ENCODE results near the gene NFRKB. TPM values are rescaled to one million over a fixed set of nuclear protein-coding genes. Genes with fewer than 3 reads are reported as not detected.

The NFRKB gene
- total RNA-seq, 3 donors from 2014 or later = 30.2 to 45.2 (median 44.2) TPM

- Histone ChIP-seq H3K4me1 (peaks cover 0 to 5% of the 10 kb centered on the region in 2 donors), H3K36me3 (peaks cover 11% of the 10 kb centered on the region), H3K27me3 (no peaks in the 10 kb centered on the region), H3K4me3 (no peak overlapping the region), H3K9me3 (no peaks in the 10 kb centered on the region), H3K27ac (peak overlapping the region in 1 of 2 donors; percentile 68)
- TF ChIP-seq POLR2A (IDR thresholded peaks at IDR 0.05) (no peak), POLR2AphosphoS5 (IDR thresholded peaks at IDR 0.05) (no peak)
- TF ChIP-seq, protein P1, sequence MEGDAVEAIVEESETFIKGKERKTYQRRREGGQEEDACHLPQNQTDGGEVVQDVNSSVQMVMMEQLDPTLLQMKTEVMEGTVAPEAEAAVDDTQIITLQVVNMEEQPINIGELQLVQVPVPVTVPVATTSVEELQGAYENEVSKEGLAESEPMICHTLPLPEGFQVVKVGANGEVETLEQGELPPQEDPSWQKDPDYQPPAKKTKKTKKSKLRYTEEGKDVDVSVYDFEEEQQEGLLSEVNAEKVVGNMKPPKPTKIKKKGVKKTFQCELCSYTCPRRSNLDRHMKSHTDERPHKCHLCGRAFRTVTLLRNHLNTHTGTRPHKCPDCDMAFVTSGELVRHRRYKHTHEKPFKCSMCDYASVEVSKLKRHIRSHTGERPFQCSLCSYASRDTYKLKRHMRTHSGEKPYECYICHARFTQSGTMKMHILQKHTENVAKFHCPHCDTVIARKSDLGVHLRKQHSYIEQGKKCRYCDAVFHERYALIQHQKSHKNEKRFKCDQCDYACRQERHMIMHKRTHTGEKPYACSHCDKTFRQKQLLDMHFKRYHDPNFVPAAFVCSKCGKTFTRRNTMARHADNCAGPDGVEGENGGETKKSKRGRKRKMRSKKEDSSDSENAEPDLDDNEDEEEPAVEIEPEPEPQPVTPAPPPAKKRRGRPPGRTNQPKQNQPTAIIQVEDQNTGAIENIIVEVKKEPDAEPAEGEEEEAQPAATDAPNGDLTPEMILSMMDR (IDR thresholded peaks at IDR 0.05) = no peak
- no peak for DNase-seq (ENCODE audit: low spot score in 2 of 2)
- intact Hi-C loops (cut with DNase I; ENCODE audit: low total_unique reads) = no loop called here
These were observed 29.7 kb downstream of the NFRKB start for GRCh38 chr11:129865701-129866100.

DNA sequence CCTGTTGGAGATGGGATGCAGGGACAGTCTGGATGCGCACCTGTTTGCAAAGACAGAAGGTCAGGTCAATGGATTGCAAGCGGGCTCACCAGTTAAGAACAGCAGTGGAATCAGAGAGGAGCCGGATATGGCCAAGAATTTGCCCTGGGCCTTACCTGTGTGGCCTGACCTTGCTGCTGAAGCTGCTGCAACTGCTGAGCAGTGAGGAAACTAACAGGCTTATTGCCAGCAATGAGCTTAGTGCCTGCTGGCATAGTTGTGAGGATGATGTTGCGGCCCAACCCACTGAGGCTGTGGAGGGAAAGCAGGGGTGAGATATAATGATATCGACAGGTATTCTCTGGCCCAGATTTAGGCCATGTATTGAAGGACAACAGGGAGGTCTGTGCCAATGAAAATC, 30.6 kb downstream of the NFRKB start:
- Histone ChIP-seq H3K27me3 (no peaks in the 10 kb centered on the region), H3K27ac (peak overlapping the region; percentile 51 to 68), H3K36me3 (peaks cover 7% of the 10 kb centered on the region), H3K4me1 (peaks cover 0 to 5% of the 10 kb centered on the region in 2 donors), H3K4me3 (no peak overlapping the region), H3K9me3 (no peaks in the 10 kb centered on the region)
- TF ChIP-seq POLR2AphosphoS5 (IDR thresholded peaks at IDR 0.05) = peak in 1 of 3 donors; percentile 17
- no peak for TF ChIP-seq POLR2A (IDR thresholded peaks at IDR 0.05)
- intact Hi-C loops (cut with DNase I; ENCODE audit: low total_unique reads) = no loop called here
- DNase-seq (ENCODE audit: low spot score in 2 of 2) = peak; percentile 63 to 66

DNA sequence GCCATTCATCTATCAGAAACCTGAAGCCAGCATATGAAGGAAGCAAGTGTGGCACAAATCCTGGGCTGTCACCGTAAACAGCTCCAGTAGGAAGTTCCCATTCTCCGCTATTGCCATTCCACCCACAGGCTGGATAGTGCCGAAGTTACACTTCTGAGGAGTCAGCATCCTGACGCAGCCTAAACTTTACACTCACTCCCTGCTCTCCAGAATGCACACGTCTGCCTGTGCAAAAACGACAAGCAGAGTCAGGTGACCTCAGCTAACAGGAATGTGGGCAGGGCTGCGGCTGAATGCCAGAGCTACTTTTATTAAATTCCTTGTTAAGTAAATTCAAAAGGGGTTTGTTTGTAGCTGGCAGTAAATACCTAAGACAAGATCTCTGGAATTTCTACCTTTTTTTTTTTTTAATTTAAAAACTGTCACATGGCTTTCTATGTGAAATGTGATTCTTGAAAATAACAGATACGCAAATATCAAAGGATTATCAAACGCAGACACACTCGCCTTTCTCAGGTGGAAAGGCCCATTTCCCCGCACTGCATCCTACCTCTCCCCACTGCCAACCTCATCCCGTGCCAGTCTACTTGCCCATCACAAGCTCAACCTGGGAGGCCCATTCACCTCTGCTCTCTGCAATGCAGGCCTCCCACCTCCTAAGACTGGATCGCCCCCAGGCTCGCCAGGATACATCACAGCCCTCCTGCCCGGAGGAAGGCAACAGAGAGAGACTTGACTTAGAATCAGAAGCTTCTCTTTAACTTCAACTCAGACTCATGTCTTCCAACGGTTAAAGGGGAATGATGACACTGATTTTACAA, 33.5 kb downstream of the NFRKB start:
- peaks cover 0 to 5% of the 10 kb centered on the region in 2 donors for H3K4me1 ChIP-seq
- H3K4me3 ChIP-seq = no peak overlapping the region
- no peaks in the 10 kb centered on the region for H3K36me3 ChIP-seq

GRCh38 chr11:129856036-129856435, 39.3 kb downstream of the NFRKB start:
- H3K27me3 ChIP-seq = no peaks in the 10 kb centered on the region
- no peak for DNase-seq (ENCODE audit: low spot score in 2 of 2)
- peak overlapping the region in 1 of 2 donors; percentile 89 for H3K27ac ChIP-seq
- no peaks in the 10 kb centered on the region for H3K9me3 ChIP-seq
- H3K4me3 ChIP-seq = no peak overlapping the region
- no peak for TF ChIP-seq POLR2A (IDR thresholded peaks at IDR 0.05)
- no peak for TF ChIP-seq POLR2AphosphoS5 (IDR thresholded peaks at IDR 0.05)
- TF ChIP-seq, protein P1 (IDR thresholded peaks at IDR 0.05) = no peak
- H3K36me3 ChIP-seq = no peaks in the 10 kb centered on the region
- H3K4me1 ChIP-seq = peaks cover 0 to 16% of the 10 kb centered on the region in 2 donors
- intact Hi-C loops (cut with DNase I; ENCODE audit: low total_unique reads) = no loop called here

More for the DNA sequence above, 33.5 kb downstream of the NFRKB start:
- DNase-seq (ENCODE audit: low spot score in 2 of 2) = peak; percentile 92 to 96
- Histone ChIP-seq H3K9me3 (no peaks in the 10 kb centered on the region), H3K27me3 (no peaks in the 10 kb centered on the region), H3K27ac (peak overlapping the region; percentile 77 to 94)
- TF ChIP-seq POLR2A (IDR thresholded peaks at IDR 0.05) (no peak), POLR2AphosphoS5 (IDR thresholded peaks at IDR 0.05) (peak in 2 of 3 donors; percentile 25 to 84)
- intact Hi-C loops (cut with DNase I; ENCODE audit: low total_unique reads) = no loop called here

- no peak overlapping the region for H3K4me3 ChIP-seq
- H3K36me3 ChIP-seq = no peaks in the 10 kb centered on the region
- DNase-seq (ENCODE audit: low spot score in 2 of 2) = no peak
- TF ChIP-seq POLR2AphosphoS5 (IDR thresholded peaks at IDR 0.05) = no peak
- TF ChIP-seq, protein P1 (IDR thresholded peaks at IDR 0.05) = no peak
- no peak for TF ChIP-seq POLR2A (IDR thresholded peaks at IDR 0.05)
- no peaks in the 10 kb centered on the region for H3K27me3 ChIP-seq
- H3K9me3 ChIP-seq = no peaks in the 10 kb centered on the region
- peak overlapping the region; percentile 78 to 89 for H3K27ac ChIP-seq
- intact Hi-C loops (cut with DNase I; ENCODE audit: low total_unique reads) = no loop called here
- peaks cover 0 to 16% of the 10 kb centered on the region in 2 donors for H3K4me1 ChIP-seq
These were observed 40.3 kb downstream of the NFRKB start for GRCh38 chr11:129855086-129855485.

DNA sequence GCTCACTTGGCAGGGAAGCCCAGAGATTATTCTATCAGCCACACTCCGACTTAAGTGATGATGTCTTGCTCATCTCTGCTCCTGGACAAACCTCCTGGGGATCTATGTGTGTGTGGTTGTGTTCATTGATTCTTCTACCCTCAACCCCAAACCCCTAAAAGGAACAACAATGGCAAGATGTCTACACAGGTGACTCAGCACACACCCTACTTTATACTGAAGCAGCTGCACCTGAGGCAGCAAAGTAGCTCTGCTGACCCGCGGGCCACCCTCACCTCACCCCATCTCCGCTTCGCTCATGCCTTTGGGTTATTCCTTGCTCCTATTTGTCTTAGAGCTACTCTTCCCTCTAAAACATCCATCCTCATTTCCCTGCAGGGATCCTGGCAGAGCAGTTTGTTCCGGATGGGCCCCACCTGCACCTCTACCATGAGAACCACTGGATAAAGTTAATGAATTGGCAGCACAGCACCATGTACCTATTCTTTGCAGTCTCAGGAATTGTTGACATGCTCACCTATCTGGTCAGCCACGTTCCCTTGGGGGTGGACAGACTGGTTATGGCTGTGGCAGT, 41.1 kb downstream of the NFRKB start:
- intact Hi-C loops (cut with DNase I; ENCODE audit: low total_unique reads) = no loop called here
- Histone ChIP-seq H3K4me1 (peaks cover 0 to 16% of the 10 kb centered on the region in 2 donors), H3K4me3 (peak overlapping the region in 1 of 3 donors; percentile 37), H3K27ac (peak overlapping the region; percentile 78 to 89), H3K27me3 (no peaks in the 10 kb centered on the region), H3K9me3 (no peaks in the 10 kb centered on the region), H3K36me3 (no peaks in the 10 kb centered on the region)
- DNase-seq (ENCODE audit: low spot score in 2 of 2) = peak in 1 of 2 donors; percentile 55
- TF ChIP-seq POLR2A (IDR thresholded peaks at IDR 0.05) (no peak), POLR2AphosphoS5 (IDR thresholded peaks at IDR 0.05) (no peak)
- TF ChIP-seq, protein P1 (IDR thresholded peaks at IDR 0.05) = no peak

Data from breast epithelium (tissue), 4 donors.